Left lobe of liver (tissue), 2 donors: ENCODE results near the gene GABRG3. TPM values are rescaled to one million over a fixed set of nuclear protein-coding genes. Genes with fewer than 3 reads are reported as not detected.

Source experiments
- ATAC-seq: fragments of 200-7000 bp; cut with Tn5 transposase; one replicate; pipeline ENCODE4 v1.9.1; 2020; ENCODE audit warnings: mild to moderate bottlenecking, moderate library complexity
- DNase-seq: peaks from one replicate; pipeline ENCODE4 v3.0.0-alpha.2; 2020; ENCODE audit warnings: low spot score
- total RNA-seq: library from RNA; stranded (reverse); gene quantifications from one replicate; pipeline ENCODE4 v1.2.1, GENCODE V29; 2021
- donor health status: DM: no; HTN: no; CAD: no; lungs with moderate emphysema.
- donor health status: DM: no; HTN: yes; CAD: no.

The GABRG3 gene
- total RNA-seq, 1 donor from 2014 or later, result 0.03 TPM

GRCh38 chr15:27541581-27541980 lies 570.6 kb downstream of the GABRG3 start:
- no peak for DNase-seq
- ATAC-seq, result no peak

GRCh38 chr15:27545494-27546255 lies 574.7 kb downstream of the GABRG3 start:
- DNase-seq (no peak), ATAC-seq (no peak)

GRCh38 chr15:27549746-27550145 lies 578.8 kb downstream of the GABRG3 start:
- ATAC-seq (no peak), DNase-seq (no peak)

GRCh38 chr15:27550635-27551034 lies 579.7 kb downstream of the GABRG3 start:
- no peak for DNase-seq
- ATAC-seq, result no peak

- DNase-seq, result no peak
- ATAC-seq, result no peak
Observed at GRCh38 chr15:27561816-27562215, 590.8 kb downstream of the GABRG3 start.

GRCh38 chr15:27563765-27564370 lies 592.9 kb downstream of the GABRG3 start:
- DNase-seq (no peak), ATAC-seq (no peak)

- DNase-seq (no peak), ATAC-seq (no peak)
Observed at GRCh38 chr15:27564656-27565055, 593.7 kb downstream of the GABRG3 start.

- no peak for DNase-seq
- no peak for ATAC-seq
Observed at GRCh38 chr15:27570746-27571145, 599.8 kb downstream of the GABRG3 start.

- peak; percentile 49 for ATAC-seq
- no peak for DNase-seq
Observed at GRCh38 chr15:27573805-27574485, 603.0 kb downstream of the GABRG3 start.

- DNase-seq, result no peak
- peak; percentile 45 for ATAC-seq
Observed at GRCh38 chr15:27574541-27575054, 603.6 kb downstream of the GABRG3 start.

- DNase-seq (no peak), ATAC-seq (no peak)
Observed at GRCh38 chr15:27575521-27575920, 604.5 kb downstream of the GABRG3 start.

GRCh38 chr15:27576576-27576975 lies 605.6 kb downstream of the GABRG3 start:
- DNase-seq, result no peak
- ATAC-seq, result peak; percentile 49

- ATAC-seq, result no peak
Observed at GRCh38 chr15:27579738-27580137, 608.8 kb downstream of the GABRG3 start.

GRCh38 chr15:27582726-27583410 lies 611.9 kb downstream of the GABRG3 start:
- ATAC-seq (no peak), DNase-seq (no peak)

More at GRCh38 chr15:27579738-27580137, 608.8 kb downstream of the GABRG3 start:
- no peak for DNase-seq

GRCh38 chr15:27583651-27584050 lies 612.7 kb downstream of the GABRG3 start:
- ATAC-seq, result no peak
- no peak for DNase-seq

- ATAC-seq, result no peak
- no peak for DNase-seq
Observed at GRCh38 chr15:27585041-27585640, 614.2 kb downstream of the GABRG3 start.

GRCh38 chr15:27587810-27588209 lies 616.8 kb downstream of the GABRG3 start:
- ATAC-seq, result no peak

GRCh38 chr15:27589260-27589659 lies 618.3 kb downstream of the GABRG3 start:
- DNase-seq (no peak), ATAC-seq (no peak)

More at GRCh38 chr15:27587810-27588209, 616.8 kb downstream of the GABRG3 start:
- no peak for DNase-seq

- ATAC-seq, result no peak
Observed at GRCh38 chr15:27589782-27590181, 618.8 kb downstream of the GABRG3 start.

More at GRCh38 chr15:27589782-27590181, 618.8 kb downstream of the GABRG3 start:
- DNase-seq, result no peak
